22Rv1 (cell line): ENCODE results near the gene PCSK7.
"Not testable (repeated sequence)": the region's sequence is repeated elsewhere in the genome, so short reads cannot be mapped to it uniquely, and the experiment has no call there.

Experiments used
- H3K27ac ChIP-seq: fragments of 450-650 bp; 2 replicates; pipeline ENCODE4 v1.5.1; 2017
- ZFX ChIP-seq: fragments of 450-650 bp; IDR thresholded peaks from 2 replicates; pipeline ENCODE4 v1.6.1; 2017; ENCODE audit warnings: antibody characterized with exemption, borderline replicate concordance
- TF ChIP-seq, protein P1 (sequence below): fragments of 450-650 bp; IDR thresholded peaks from 2 replicates; pipeline ENCODE4 v1.5.1; 2017; ENCODE audit warnings: mild to moderate bottlenecking

PCSK7 gene

GRCh38 chr11:117210620-117211019 lies 21.3 kb downstream of the PCSK7 start:
- no peak overlapping the region for H3K27ac ChIP-seq
- TF ChIP-seq ZFX: no peak
- TF ChIP-seq, protein P1, sequence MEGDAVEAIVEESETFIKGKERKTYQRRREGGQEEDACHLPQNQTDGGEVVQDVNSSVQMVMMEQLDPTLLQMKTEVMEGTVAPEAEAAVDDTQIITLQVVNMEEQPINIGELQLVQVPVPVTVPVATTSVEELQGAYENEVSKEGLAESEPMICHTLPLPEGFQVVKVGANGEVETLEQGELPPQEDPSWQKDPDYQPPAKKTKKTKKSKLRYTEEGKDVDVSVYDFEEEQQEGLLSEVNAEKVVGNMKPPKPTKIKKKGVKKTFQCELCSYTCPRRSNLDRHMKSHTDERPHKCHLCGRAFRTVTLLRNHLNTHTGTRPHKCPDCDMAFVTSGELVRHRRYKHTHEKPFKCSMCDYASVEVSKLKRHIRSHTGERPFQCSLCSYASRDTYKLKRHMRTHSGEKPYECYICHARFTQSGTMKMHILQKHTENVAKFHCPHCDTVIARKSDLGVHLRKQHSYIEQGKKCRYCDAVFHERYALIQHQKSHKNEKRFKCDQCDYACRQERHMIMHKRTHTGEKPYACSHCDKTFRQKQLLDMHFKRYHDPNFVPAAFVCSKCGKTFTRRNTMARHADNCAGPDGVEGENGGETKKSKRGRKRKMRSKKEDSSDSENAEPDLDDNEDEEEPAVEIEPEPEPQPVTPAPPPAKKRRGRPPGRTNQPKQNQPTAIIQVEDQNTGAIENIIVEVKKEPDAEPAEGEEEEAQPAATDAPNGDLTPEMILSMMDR: no peak

DNA sequence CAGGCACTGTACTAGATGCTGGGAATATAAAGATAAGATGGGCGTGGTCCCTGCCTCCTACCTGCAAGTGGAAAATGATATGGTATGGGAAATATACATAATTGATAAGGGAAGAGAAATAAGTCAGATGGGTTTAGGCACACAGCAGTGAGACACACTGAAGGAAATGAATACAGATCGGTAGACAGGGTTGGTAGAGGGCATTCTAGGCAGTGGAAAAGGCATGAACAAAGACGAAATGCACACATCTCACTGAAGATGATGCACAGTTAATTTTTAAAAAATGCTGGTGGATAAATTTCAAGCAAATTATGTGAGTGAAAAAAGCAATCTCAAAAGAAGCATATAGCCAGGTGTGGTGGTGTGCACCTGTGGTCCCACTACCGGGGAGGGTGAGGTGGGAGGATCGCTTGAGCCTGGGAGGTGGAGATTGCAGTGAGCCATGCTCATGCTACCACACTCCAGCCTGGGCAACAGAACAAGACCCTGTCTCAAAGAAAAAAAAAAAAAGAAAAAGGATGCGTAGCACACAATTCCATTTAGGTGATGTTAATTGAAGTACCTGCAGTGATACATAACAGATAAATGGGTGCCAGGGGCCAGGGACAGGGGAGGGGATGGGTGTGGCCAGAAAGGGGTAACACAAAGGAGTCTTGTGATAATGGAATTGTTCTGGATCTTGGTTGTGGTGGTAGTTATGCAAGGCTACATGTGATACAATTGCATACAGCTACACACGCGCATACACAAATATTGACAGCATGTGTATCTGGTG lies 22.3 kb downstream of the PCSK7 start:
- H3K27ac ChIP-seq: not testable (repeated sequence)

GRCh38 chr11:117208710-117209109 lies 23.2 kb downstream of the PCSK7 start:
- not testable (repeated sequence) for H3K27ac ChIP-seq

DNA sequence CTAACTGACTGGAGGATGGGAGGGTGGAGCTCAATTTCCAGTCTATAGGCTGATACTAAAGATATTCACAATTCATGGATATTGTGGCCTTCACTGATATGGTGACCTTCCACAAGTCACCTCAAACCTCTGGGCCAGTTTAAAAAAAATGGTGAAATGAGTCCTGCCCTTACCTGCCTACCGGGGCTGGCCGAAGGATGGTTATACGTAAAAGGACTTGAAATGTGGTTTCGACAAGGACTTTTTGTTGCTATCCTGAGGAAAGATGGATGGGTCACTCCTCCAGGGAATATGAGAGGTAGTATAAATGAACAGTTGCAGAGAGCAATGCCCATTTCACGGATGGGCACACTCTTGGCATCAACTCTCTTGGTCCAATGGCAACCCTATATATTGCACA lies 24.4 kb downstream of the PCSK7 start:
- H3K27ac ChIP-seq: not testable (repeated sequence)

DNA sequence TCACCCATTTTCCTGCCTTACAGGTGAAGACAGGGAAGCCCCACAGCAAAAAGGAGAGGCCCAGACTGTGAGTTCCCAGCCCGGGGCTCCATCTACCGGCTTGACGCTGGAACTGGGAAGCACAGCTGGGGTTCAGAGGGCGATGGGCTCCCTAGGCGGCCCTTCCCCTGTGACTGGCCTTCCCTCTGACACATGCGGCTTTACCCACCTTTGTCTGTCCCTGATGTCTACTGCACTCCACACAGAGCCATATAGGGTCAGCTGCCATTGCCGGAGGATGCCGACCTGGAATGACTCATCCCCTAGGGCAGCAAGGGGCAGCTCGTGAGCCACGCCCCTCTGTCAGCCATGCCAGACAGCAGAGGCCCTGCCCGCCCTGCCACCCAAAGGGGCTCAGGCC lies 25.0 kb downstream of the PCSK7 start:
- not testable (repeated sequence) for H3K27ac ChIP-seq

- not testable (repeated sequence) for H3K27ac ChIP-seq
These were observed 25.8 kb downstream of the PCSK7 start for GRCh38 chr11:117206111-117206510.

DNA sequence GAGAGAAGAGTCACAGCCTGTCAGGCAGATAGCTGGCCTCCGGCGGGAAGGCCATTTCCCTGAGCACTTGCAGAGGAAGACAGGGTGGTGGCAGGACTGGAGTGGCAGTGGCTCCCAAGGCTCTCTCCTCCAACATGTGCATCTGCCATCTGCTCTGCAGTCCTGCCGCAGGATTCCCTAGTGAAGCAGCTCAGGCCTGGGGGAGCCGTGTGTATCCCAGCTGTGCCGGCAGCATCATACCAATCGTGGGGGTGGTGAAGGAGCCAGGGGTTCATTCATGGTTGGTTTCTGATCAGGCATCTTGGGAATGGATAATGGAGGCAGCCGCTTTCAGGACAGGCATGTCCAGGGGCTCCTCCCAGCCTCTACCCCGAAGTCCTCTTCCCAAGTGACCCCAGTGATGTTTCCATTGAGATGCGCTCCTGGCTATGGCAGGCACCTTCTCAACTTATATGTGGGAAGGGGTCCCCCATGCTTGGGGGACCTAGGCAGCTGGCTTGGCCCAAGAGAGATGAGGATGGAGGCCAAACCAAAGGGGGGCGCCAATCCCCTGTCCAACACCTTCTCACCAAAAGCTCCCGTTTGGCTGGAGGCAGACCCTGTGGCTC lies 26.6 kb downstream of the PCSK7 start:
- H3K27ac ChIP-seq: no peak overlapping the region

DNA sequence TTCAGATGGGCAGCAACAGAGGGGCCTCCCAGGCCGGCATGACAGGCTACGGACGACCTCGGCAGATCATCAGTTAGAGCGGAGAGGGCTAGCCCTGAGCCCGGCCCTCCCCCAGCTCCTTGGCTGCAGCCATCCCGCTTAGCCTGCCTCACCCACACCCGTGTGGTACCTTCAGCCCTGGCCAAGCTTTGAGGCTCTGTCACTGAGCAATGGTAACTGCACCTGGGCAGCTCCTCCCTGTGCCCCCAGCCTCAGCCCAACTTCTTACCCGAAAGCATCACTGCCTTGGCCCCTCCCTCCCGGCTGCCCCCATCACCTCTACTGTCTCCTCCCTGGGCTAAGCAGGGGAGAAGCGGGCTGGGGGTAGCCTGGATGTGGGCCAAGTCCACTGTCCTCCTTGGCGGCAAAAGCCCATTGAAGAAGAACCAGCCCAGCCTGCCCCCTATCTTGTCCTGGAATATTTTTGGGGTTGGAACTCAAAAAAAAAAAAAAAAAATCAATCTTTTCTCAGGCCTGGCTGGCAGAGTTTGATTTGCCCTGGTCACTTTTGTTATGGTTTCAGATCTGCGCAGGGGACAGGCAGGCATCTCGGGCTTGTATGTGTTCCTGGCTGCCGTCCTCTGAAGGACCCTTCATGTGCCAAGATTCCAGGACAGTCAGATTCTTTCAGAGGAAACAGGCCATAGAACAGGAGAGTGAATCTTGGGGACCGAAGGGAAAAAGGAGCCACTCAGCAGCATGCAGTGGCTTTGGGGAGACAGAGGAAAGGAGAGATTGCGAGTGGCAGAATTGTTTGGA lies 27.4 kb downstream of the PCSK7 start:
- no peak overlapping the region for H3K27ac ChIP-seq
- TF ChIP-seq, protein P1: no peak
- TF ChIP-seq ZFX: no peak

More for the DNA sequence above, 26.6 kb downstream of the PCSK7 start:
- TF ChIP-seq, protein P1: no peak
- no peak for TF ChIP-seq ZFX

DNA sequence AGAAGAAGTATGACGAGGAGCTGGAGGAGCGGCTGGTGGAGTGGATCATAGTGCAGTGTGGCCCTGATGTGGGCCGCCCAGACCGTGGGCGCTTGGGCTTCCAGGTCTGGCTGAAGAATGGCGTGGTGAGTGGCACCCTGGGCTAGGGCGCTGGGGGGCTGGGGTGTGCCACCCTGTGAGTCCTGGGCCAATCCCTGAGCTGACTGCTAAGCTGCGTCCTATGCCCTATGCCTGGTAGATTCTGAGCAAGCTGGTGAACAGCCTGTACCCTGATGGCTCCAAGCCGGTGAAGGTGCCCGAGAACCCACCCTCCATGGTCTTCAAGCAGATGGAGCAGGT lies 28.8 kb downstream of the PCSK7 start:
- TF ChIP-seq, protein P1: no peak
- TF ChIP-seq ZFX: no peak
- no peak overlapping the region for H3K27ac ChIP-seq
